GM21529 (cell line): ENCODE measurements around the gene DLG5.
"Not testable (repeated sequence)": the region's sequence is repeated elsewhere in the genome, so short reads cannot be mapped to it uniquely, and the experiment has no call there.

Source experiments
- ATAC-seq: cut with Tn5 transposase; IDR thresholded peaks from one replicate; pipeline ENCODE4 v1.9.1; 2021; ENCODE audit not compliant: unreplicated experiment

Gene DLG5

DNA sequence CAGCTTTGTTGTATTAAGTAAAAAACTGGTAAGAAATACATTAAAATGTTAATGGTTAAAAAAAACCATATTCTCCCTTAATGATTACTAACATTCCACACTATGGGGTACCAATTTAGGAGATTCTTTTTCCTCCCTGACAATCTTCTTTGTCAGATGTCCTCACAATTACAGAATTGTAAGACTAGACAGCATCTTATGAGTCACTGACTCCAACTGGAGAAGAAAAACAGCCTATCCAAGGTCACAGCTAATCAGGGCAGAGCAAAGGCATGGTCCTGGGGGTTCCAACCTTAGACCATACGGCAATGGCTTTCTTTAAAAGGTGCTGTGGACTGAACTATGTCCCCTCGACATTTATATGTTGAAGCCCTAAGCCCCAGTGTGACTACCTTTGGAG is 127.6 kb downstream of the DLG5 start:
- ATAC-seq, result no peak

DNA sequence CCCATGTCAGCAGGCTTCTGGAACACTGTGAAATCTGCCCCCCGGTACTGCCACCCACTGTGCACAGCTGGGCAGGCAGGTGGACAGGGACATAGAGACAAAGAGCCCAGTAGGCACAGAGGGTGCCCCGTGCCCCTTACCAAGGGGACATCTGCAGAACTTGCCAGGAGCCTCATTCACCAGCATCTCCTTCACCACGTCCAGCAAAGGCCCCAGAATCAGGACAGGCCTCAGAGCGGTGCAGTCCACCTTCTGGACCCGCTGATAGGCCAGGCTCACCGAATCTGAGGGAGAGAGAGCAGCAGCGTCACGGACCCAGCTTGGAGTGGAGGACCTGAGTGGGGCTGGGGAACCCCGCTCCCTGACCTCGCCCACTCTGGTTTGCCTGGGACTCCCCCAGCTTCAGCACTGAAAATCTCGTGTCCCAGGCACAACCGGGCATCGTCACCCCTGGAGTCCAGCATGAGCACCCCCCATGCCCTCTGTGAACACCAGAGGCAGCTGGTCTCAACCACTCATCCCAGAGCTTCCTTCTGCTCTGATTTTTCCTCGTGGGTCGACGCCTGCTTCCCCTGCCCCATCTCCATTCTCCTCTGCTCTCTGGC is 130.1 kb downstream of the DLG5 start:
- no peak for ATAC-seq

GRCh38 chr10:77795426-77796055 is 131.0 kb downstream of the DLG5 start:
- no peak for ATAC-seq

- no peak for ATAC-seq
Observed at GRCh38 chr10:77794256-77795142, 132.1 kb downstream of the DLG5 start.

DNA sequence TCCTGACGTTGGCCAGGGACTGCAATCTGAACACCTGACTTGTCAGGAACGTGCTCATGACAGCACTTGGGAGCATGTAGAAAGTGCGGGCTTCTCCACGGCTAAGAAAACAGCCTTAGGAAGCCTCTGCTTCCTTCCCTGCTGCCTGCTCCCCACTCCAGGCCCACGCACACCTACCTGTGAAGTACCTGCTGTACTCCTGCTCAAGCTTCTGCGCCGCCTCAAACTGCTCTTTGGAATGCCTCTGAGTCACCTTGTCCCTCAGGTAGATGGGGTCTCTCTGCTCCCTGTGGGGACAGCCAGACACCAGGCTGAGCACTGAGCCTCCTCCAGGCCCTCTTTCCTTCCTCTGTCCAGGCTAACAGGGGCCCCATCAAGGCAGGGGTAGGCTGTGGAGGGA is 132.7 kb downstream of the DLG5 start:
- no peak for ATAC-seq

DNA sequence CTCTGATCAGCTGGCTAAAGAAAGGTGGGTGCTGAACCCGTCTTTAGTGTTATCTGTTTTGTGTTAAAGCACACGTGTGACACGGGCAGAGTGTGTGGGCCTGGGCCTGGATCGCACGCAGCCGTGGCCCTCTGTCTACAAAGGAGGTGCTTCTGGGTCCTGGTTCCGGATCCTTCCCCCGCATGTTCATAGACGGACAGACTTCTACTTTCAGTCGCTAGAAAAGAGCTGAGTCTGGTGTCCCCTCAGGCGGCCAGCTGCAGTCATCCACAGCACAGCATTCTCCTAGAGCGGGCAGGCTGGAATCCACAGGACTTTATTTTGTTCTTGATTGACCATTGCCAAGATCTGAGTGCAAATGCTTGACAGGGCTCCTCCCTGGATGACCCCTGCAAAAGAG is 134.4 kb downstream of the DLG5 start:
- no peak for ATAC-seq

DNA sequence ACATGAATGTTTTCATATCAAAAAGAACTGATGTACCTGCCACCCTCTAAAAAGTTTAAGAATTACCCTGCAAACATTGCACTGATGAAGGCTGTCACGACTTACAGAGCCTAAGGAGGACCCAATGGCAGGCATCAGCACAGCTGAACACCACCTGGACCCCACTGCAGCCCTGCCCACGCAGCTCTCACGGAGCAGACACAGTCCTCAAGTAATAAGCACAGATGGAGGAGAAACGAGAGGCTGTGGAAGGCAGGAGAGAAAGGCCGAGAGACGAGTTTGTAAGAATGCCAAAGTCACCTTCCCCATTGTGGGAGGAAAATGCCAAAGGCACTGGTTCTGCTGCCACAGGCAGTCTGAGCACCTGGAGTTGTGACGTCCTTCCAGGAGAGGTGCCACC is 135.0 kb downstream of the DLG5 start:
- ATAC-seq, result no peak

GRCh38 chr10:77789861-77790260 is 136.7 kb downstream of the DLG5 start:
- ATAC-seq, result no peak

DNA sequence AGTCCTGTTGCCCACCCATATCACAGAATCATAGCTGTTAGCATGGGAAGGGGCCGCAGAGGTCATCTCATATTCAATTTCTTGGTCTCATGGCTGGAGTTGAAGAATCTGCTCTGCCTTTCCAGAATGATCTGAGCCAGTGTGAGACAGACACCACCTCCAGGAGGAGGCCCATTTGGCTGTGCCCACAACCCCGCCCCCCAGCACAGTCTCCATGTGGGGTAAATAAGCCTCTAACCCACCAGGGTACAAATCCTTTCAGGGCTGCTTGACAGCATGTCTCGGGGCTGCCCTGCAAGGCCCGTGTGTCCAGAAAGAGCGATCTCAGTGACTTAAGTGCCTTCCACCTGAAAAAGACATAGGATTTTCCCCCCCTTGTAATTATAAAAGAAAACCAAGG is 137.5 kb downstream of the DLG5 start:
- no peak for ATAC-seq

DNA sequence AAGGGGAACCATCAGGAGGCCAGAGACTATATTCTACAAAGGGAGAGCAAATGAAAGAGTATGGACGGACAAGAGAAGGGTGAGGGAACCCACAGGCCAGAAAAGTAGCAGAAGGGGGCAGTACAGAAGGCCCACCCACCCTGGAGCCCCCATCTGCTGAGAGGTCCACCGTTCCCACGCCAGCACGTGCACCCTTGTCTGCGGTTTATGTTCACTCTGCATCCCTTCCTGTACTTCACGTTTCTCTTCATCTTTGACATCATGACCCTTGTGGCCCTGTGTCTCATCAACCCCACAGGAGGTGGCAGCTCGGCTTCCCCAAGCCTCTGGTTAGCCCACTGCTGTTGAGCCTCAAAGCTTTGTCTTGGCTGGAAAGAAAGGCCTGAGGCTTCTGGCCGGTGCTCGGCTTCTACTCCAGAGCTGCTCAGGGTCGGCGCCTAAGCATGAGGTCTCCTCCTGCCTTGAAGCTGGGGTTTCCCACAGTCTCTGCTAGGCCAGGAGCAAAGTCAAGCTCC is 138.0 kb downstream of the DLG5 start:
- ATAC-seq, result no peak

DNA sequence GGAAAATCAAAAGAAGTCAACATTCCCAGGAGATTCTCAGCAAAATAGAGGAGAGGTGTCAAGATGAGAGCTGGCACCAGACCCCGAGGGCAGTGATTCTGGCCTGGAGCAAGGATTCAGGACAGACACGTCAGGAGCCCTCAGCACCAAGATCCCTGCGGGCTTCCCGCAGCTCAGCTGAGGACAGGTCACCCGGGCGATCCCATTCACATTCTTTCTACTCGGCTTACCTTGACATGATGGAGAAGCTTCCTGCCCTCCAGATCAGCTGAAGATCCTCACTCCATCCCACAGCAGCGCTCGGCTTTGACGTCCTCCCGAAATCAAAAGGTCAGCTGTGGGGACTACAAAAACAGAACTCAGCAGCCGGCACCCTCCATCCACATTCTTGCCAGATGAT is 139.1 kb downstream of the DLG5 start:
- ATAC-seq, result no peak

DNA sequence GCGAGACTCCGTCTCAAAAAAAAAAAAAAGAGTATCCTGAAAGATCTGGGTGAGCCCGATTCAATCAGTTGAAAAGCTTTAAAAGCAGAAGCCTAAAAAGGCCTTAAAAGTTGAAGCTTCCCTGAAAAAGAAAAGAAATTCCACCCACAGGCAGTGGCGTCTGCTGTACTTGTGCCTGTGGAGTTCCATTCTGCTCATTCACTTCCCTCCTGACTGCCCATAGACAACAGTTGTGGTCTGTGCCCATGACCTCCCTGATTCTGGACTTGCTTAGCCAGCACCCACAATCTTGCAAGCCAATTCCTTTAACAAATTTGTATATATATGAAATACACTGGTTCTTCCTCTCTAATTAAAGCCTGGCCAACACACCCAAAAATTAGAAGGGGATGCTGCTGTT is 141.7 kb downstream of the DLG5 start:
- ATAC-seq, result no peak

DNA sequence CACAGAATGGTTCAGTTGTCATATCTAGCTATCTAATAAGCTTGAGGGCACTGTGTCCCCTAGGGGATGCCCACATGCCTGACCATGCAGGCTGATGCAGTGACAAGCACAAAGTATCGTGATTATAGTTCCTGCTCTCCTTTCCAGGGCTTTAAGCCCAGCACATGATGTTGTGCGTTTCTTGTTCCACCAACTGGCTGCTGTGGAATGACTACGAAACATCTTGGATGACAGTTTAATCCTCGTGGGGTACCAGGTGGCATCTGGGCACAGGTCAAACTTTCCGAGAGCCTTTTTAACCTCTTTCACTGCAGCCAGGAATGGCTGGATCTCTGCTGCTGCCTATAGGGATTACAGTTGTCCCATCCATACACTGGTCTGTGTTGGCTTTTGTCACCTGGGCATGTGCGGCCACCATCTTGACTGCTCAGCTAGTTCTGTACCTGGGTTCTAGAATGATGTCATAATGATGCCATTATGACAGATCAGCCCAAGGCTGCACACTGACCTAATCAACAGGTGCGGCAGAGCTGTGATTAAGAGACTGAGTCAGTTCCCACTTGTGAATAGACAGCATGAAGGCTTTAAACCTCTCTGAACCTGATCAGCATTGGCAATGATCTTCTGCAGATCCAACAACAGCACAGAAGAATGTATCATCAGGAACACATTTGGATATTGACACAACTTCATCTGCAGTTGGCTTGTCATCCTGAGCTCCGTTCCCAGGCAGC is 144.1 kb downstream of the DLG5 start:
- ATAC-seq, result no peak

DNA sequence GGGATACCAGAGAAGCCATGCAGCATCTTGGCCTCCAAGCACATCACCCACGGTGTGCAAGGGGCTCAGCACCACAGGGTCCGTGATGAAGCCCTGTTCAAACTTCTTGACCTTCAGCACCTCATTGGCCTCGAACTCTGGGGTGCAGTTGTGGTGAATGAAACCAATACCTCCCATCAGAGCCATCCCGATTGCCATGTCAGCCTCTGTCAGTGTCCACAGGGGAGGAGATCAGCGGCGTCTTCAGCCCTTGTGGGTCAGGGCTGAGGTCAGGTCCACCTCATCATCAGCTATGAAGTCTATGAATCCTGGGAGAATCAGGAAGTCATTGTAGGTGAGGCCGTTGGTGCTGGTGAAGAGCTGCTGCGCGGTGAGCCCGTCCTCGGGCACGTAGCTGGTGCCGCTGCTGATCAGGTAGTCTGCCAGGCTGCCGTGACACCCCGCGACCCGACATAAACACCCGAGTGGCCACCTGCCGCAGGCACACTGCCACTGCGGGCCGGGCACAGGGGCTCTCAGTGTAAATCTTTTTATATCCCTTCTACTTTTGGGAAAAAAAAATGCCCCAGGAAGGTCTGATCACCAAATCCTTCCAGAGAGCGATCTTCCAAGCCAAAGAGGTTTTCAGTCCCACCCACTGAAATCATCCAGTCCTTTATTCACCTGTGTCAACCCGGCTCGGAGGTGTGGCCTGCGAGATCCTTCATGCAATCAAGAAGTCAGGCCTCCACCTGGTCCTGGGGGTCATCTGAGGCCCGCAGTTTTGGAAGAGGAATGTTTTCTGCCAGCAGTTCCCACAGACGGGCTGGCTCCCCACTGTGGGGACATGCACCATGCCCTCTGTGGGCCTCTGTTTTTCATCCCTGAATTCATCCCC is 144.9 kb downstream of the DLG5 start:
- no peak for ATAC-seq

GRCh38 chr10:77780180-77780579 is 146.4 kb downstream of the DLG5 start:
- no peak for ATAC-seq

DNA sequence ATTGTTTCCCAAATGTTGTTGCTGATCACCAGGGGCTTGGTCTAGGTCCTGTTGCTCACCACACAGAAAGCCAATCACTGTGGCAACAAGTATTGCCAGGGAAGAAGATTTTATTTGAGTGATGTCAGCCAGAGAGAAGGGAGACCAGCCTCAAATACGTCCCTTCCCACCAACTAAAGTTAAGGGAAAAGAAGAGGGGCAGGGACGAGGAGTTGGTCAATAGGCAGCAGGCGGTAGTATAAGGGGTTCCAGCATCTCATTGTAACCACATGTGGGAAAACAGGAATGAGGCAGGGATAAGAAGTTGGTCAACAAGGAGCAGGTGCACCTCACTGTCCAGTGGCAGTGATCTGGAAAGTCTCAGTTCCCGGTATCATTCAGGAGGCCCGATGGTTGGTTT is 150.1 kb downstream of the DLG5 start:
- ATAC-seq, result no peak

DNA sequence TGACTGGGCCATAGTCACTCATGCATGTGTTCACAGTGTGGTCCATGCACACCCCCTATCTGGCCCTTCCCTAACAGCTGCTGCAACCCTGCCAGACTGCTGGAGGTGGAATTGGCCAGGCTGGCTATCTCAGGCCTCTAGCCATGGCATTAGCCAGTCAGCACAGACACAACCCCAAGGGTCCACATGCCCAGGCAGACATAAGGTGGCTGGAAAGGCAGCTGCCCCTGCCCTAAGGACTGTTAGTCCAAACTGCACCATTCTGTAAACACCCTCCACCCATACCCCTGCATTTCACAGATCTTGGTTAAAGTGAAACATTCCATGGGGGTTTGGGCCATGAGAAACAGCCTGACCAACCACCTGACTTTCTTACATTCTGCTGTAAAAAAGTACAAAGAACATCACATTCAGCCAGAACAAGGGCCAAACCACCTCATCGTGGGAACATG is 151.6 kb downstream of the DLG5 start:
- ATAC-seq, result no peak

GRCh38 chr10:77773631-77774426 is 152.7 kb downstream of the DLG5 start:
- ATAC-seq, result no peak

DNA sequence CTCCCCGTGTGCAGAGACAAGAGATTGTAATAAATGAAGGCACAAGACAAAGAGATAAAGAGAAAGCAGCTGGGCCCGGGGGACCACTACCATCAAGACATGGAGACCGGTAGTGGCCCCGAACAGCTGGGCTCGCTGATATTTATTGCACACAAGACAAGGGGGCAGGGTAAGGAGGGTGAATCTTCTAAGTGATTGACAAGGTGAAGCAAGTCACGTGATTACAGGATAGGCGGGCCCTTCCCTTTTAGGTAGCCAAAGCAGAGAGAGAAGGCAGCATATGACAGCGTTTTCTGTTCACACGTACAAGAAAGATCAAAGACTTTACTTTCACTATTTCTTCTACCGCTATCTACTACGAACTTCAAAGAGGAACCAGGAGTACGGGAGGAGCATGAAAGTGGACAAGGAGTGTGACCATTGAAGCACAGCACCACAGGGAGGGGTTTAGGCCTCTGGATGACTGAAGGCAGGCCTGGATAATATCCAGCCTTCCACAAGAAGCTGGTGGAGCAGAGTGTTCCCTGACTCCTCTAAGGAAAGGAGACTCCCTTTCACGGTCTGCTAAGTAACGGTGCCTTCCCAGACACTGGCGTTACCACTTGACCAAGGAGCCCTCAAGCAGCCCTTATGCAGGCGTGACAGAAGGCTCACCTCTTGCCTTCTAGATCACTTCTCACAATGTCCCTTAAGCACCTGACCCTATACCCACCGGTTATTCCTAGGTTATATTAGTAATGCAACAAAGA is 153.5 kb downstream of the DLG5 start:
- ATAC-seq, result not testable (repeated sequence)
